Lung (tissue), 12 donors: ENCODE results near the gene ACTR8. TPM values are rescaled to one million over a fixed set of nuclear protein-coding genes. Genes with fewer than 3 reads are reported as not detected.

Source experiments
- ATAC-seq: fragments of 200-7000 bp; cut with Tn5 transposase; one replicate; pipeline ENCODE4 v1.9.1; 2020; ENCODE audit warnings: moderate number of reproducible peaks; ENCODE audit not compliant: insufficient read depth, low FRiP score
- DNase-seq, 3 donors: peaks; one replicate each; pipeline ENCODE4 v3.0.0-alpha.2; 2013 to 2017
- H3K27ac ChIP-seq, 2 donors: one replicate each; pipeline ENCODE4 v1.5.1; 2013; ENCODE audit warnings: mild to moderate bottlenecking in 2 of 2, moderate library complexity in 2 of 2, control low read depth in 1 of 2, inconsistent platforms in 1 of 2, low read depth in 1 of 2, low read length in 1 of 2
- H3K27me3 ChIP-seq, 3 donors: one replicate each; pipeline ENCODE4 v1.5.1; 2013; ENCODE audit warnings: low read length in 2 of 3; ENCODE audit not compliant: control insufficient read depth in 3 of 3, insufficient read depth in 3 of 3
- H3K36me3 ChIP-seq, 4 donors: one replicate each; pipeline ENCODE4 v1.5.1; 2013; ENCODE audit warnings: low read length in 4 of 4, mild to moderate bottlenecking in 1 of 4, moderate library complexity in 1 of 4; ENCODE audit not compliant: control insufficient read depth in 4 of 4, insufficient read depth in 4 of 4
- H3K4me1 ChIP-seq, 5 donors: one replicate each; pipeline ENCODE4 v1.5.1; 2013; ENCODE audit warnings: low read length in 5 of 5, mild to moderate bottlenecking in 2 of 5, moderate library complexity in 1 of 5; ENCODE audit not compliant: control insufficient read depth in 5 of 5, insufficient read depth in 5 of 5
- H3K4me3 ChIP-seq: one replicate; pipeline ENCODE4 v1.5.1; 2013; ENCODE audit warnings: mild to moderate bottlenecking, control low read depth, moderate library complexity
- H3K9ac ChIP-seq, 2 donors: one replicate each; pipeline ENCODE4 v1.5.1; 2013; ENCODE audit warnings: low read length in 2 of 2, control low read depth in 1 of 2; ENCODE audit not compliant: insufficient read depth in 1 of 2
- H3K9me3 ChIP-seq, 4 donors: one replicate each; pipeline ENCODE4 v1.5.1; 2013; ENCODE audit warnings: low read length in 3 of 4, mild to moderate bottlenecking in 1 of 4, moderate library complexity in 1 of 4; ENCODE audit not compliant: control insufficient read depth in 4 of 4, insufficient read depth in 3 of 4
- WGBS, 2 donors: extraction: QIAGEN DNeasy Blood & Tissue Kit; methylation state at CpG; one replicate each; pipeline ENCODE4 v1.1.7; 2013; 5-methylcytosine and 5-hydroxymethylcytosine counted together
- polyA plus RNA-seq, 2 donors: library from polyadenylated mRNA; stranded (reverse); fragments of 200-250 nt; gene quantifications; one replicate each; pipeline ENCODE4 v1.2.1, GENCODE V29; 2013
- total RNA-seq, 2 donors: library from RNA; depleted of rRNA in 1 of 2; stranded (reverse); fragments of >200 nt in 1 of 2; gene quantifications; one replicate each; pipeline ENCODE4 v1.2.1, GENCODE V29; 2014 to 2021
- TF ChIP-seq, protein P1 (sequence below): IDR thresholded peaks from 2 replicates; pipeline ENCODE4 v1.5.1; 2012; ENCODE audit warnings: mild to moderate bottlenecking; ENCODE audit errors: control extremely low read depth, extremely low read depth
- donor health status: control.
- donor health status: control.
- donor health status: Bipolar disorder and iron deficiency.
- donor health status: healthy.
- donor health status: DM: yes; HTN: yes; CAD: no.

ACTR8 gene
- total and polyA plus RNA-seq, 4 donors, result 12.4 to 28.8 (median 21.0) TPM

DNA sequence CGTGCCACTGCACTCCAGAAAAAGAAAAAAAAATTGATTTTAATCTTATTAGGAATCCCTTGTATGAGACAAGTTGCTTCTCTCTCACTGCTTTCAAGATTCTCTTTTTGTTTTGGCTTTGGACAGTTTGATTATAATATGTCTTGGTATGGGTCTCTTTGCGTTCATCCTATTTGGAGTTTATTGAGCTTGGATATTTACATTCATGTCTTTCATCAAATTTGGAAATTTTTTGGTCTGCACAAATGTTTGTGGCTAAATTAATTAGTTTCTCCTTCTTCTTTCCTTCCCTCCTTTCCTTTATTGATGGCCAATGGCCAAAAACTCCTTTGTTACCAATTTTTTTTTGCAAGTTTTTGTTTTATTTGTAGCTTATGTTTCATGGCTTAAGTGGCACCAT, 37.8 kb upstream of the ACTR8 start:
- H3K27ac ChIP-seq, result no peak overlapping the region
- no peaks in the 10 kb centered on the region for H3K27me3 ChIP-seq
- ATAC-seq (no peak), DNase-seq (no peak)
- no peaks in the 10 kb centered on the region for H3K4me1 ChIP-seq
- no peak overlapping the region for H3K4me3 ChIP-seq
- WGBS, 2 donors, result 86 to 87% methylated on average over 2 of the region's 2 CpGs
- no peaks in the 10 kb centered on the region for H3K36me3 ChIP-seq
- no peaks in the 10 kb centered on the region for H3K9me3 ChIP-seq
- TF ChIP-seq, protein P1, sequence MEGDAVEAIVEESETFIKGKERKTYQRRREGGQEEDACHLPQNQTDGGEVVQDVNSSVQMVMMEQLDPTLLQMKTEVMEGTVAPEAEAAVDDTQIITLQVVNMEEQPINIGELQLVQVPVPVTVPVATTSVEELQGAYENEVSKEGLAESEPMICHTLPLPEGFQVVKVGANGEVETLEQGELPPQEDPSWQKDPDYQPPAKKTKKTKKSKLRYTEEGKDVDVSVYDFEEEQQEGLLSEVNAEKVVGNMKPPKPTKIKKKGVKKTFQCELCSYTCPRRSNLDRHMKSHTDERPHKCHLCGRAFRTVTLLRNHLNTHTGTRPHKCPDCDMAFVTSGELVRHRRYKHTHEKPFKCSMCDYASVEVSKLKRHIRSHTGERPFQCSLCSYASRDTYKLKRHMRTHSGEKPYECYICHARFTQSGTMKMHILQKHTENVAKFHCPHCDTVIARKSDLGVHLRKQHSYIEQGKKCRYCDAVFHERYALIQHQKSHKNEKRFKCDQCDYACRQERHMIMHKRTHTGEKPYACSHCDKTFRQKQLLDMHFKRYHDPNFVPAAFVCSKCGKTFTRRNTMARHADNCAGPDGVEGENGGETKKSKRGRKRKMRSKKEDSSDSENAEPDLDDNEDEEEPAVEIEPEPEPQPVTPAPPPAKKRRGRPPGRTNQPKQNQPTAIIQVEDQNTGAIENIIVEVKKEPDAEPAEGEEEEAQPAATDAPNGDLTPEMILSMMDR, result no peak
- no peak overlapping the region for H3K9ac ChIP-seq

DNA sequence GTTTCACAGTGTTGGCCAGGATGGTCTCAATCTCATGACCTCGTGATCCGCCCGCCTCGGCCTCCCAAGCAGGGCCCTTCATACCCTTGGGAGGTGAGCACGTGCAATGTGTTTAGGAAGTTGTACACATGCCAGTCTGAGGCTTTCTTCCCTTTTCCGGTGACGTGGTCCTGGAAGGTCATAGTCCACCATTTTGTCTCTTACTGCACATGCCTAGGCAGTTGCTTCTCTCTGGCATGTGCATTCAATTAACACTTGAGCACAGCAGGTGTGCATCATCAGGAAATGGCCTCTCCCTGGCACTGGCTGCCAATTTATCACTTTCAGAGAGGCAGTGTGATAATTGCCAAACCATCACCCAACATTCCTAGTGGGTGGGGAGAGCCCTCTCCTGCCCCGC, 31.4 kb upstream of the ACTR8 start:
- Histone ChIP-seq H3K4me3 (no peak overlapping the region), H3K36me3 (no peaks in the 10 kb centered on the region), H3K27me3 (peaks cover 0 to 2% (median 0%) of the 10 kb centered on the region in 3 donors), H3K9me3 (no peaks in the 10 kb centered on the region), H3K27ac (no peak overlapping the region), H3K9ac (no peak overlapping the region), H3K4me1 (no peaks in the 10 kb centered on the region)
- DNase-seq (no peak), ATAC-seq (no peak)
- WGBS, 2 donors, result 91 to 94% methylated on average over 8 of the region's 8 CpGs
- TF ChIP-seq, protein P1, result no peak

DNA sequence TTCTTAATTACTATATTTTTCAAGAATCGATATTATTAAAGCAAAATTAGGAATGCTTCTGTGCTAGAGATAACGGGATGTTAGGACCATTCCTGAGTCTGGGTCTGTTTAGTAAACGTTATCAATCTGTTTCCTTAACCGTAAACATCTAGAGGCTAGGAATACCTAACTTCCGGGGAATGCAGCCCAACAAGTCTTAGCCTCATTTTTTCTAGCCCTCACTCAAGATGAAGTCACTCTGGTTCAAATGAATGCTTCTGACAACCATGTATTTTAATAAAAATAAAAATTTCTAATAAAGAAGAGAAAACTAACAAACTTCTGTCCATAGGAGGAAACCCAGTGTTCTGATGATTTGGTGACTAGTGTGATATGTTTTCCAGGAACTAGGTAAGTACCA, 20.8 kb upstream of the ACTR8 start:
- Histone ChIP-seq H3K27me3 (peaks cover 0 to under 1% (median 0%) of the 10 kb centered on the region in 3 donors), H3K4me3 (no peak overlapping the region), H3K9ac (no peak overlapping the region), H3K36me3 (no peaks in the 10 kb centered on the region), H3K9me3 (no peaks in the 10 kb centered on the region), H3K4me1 (peaks cover 0 to 5% (median 0%) of the 10 kb centered on the region in 5 donors), H3K27ac (no peak overlapping the region)
- no peak for DNase-seq
- no peak for ATAC-seq
- TF ChIP-seq, protein P1, result no peak
- WGBS, 2 donors, result 51 to 67% methylated on average over 5 of the region's 5 CpGs

DNA sequence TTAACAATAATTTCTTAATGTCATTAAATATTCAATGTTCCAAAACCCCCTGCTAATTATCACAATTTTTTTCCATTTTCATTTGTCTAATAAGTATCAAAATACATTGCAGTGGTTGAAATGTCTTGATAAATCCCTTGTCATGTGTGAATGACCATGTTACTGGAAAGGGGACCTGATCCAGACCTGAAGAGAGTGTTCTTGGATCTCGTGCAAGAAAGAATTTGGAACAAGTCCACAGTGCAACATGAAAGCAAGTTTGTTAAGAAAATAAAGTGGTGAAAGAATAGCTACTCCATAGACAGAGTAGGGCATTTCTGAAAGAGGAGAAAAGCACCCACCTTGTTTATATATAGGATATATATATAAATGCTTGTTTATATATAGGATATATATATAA, 20.1 kb upstream of the ACTR8 start:
- no peak overlapping the region for H3K27ac ChIP-seq
- H3K9ac ChIP-seq, result no peak overlapping the region
- 28 to 71% methylated on average over 1 of the region's 1 CpG for WGBS, 2 donors
- no peaks in the 10 kb centered on the region for H3K36me3 ChIP-seq
- DNase-seq, result no peak
- TF ChIP-seq, protein P1, result no peak
- peaks cover 0 to 7% (median 6%) of the 10 kb centered on the region in 3 donors for H3K27me3 ChIP-seq
- peaks cover 0 to 2% (median 0%) of the 10 kb centered on the region in 4 donors for H3K9me3 ChIP-seq
- ATAC-seq, result no peak
- no peak overlapping the region for H3K4me3 ChIP-seq
- peaks cover 0 to 5% (median 0%) of the 10 kb centered on the region in 5 donors for H3K4me1 ChIP-seq
